GM18861 (cell line): ENCODE measurements around the gene FGFRL1.

Source experiments
- ATAC-seq: cut with Tn5 transposase; IDR thresholded peaks from one replicate; pipeline ENCODE4 v1.9.1; 2021; ENCODE audit not compliant: unreplicated experiment

Gene FGFRL1

GRCh38 chr4:1004071-1004418 is 7.4 kb upstream of the FGFRL1 start:
- no peak for ATAC-seq

- ATAC-seq: no peak
Measured at GRCh38 chr4:1004557-1005485, 6.6 kb upstream of the FGFRL1 start.

- ATAC-seq: no peak
Measured at GRCh38 chr4:1006856-1007255, 4.6 kb upstream of the FGFRL1 start.

GRCh38 chr4:1008840-1009541 is 2.4 kb upstream of the FGFRL1 start:
- no peak for ATAC-seq

- ATAC-seq: no peak
Measured at GRCh38 chr4:1009542-1010394, 1.7 kb upstream of the FGFRL1 start.

GRCh38 chr4:1010395-1011021 is 918 bp upstream of the FGFRL1 start:
- ATAC-seq: no peak

GRCh38 chr4:1011666-1012033 is 224 bp downstream of the FGFRL1 start:
- ATAC-seq: no peak

GRCh38 chr4:1012034-1012739 is 761 bp downstream of the FGFRL1 start:
- ATAC-seq: no peak

- no peak for ATAC-seq
Measured at GRCh38 chr4:1013225-1014073, 2.0 kb downstream of the FGFRL1 start.

GRCh38 chr4:1014291-1015167 is 3.1 kb downstream of the FGFRL1 start:
- ATAC-seq: no peak

GRCh38 chr4:1015179-1015578 is 3.8 kb downstream of the FGFRL1 start:
- no peak for ATAC-seq

GRCh38 chr4:1015746-1016145 is 4.3 kb downstream of the FGFRL1 start:
- ATAC-seq: no peak

GRCh38 chr4:1017211-1017610 is 5.8 kb downstream of the FGFRL1 start:
- ATAC-seq: no peak

GRCh38 chr4:1017706-1018105 is 6.3 kb downstream of the FGFRL1 start:
- ATAC-seq: no peak

GRCh38 chr4:1018147-1019020 is 7.0 kb downstream of the FGFRL1 start:
- ATAC-seq: no peak

GRCh38 chr4:1019320-1019719 is 7.9 kb downstream of the FGFRL1 start:
- no peak for ATAC-seq

- ATAC-seq: no peak
Measured at GRCh38 chr4:1019729-1020470, 8.5 kb downstream of the FGFRL1 start.
